GM12873 (cell line): ENCODE results near the gene EEA1.

Source experiments
- TF ChIP-seq, protein P1 (sequence below): IDR thresholded peaks from 2 replicates; pipeline ENCODE4 v1.5.1; 2012; ENCODE audit warnings: low read depth, mild to moderate bottlenecking, moderate library complexity, low read length, control low read depth; ENCODE audit not compliant: insufficient read depth; ENCODE audit errors: missing control alignments

EEA1 gene

DNA sequence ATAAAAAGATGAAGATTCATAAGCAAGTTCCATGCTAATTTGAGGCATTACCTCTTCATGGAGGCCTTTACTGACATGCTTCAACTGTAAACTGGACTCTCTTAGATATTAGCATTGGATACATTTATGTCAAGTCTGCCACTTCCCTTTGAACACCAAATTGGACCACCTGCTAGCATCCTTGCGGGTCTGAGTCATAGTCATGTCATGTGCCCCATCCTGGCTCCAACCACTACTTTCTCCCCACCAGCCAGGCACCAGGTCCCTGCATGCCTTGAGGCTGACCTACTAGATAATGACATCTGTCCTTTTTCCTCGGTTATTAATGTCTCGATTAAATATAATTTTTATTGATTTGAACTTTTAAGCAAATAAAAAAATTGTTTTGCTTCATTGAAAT, 32.9 kb upstream of the EEA1 start:
- TF ChIP-seq, protein P1, sequence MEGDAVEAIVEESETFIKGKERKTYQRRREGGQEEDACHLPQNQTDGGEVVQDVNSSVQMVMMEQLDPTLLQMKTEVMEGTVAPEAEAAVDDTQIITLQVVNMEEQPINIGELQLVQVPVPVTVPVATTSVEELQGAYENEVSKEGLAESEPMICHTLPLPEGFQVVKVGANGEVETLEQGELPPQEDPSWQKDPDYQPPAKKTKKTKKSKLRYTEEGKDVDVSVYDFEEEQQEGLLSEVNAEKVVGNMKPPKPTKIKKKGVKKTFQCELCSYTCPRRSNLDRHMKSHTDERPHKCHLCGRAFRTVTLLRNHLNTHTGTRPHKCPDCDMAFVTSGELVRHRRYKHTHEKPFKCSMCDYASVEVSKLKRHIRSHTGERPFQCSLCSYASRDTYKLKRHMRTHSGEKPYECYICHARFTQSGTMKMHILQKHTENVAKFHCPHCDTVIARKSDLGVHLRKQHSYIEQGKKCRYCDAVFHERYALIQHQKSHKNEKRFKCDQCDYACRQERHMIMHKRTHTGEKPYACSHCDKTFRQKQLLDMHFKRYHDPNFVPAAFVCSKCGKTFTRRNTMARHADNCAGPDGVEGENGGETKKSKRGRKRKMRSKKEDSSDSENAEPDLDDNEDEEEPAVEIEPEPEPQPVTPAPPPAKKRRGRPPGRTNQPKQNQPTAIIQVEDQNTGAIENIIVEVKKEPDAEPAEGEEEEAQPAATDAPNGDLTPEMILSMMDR = no peak

DNA sequence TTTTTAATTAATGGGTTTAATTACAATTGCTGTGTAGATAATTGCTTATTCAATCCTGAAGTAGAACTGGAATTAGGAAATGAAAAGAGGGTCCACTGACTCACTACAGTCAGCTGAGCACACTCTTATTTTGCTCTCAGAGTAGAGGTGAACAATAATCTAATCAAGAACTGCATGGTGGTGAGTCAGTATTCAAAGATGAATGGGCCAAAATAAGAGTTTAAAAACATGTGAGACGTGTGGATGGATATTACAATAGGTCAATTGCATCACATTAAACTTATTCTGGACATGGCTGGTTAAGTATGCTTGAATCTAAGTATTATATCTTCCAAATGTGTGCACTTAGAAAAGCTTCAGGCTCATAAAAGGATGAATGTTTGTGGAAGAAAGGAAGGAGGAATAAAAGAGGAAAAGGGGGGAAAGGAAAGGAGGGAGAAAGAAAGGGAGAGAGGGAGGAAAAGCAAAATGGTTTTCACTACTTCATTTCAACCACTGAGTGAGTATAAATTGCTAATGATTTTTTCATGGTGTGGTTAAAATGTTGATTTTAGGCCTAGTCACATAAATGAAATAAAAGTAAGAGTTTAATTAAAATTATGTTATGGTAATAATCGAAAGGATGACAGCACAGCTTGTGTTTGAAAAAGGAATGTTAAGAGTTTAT, 27.0 kb upstream of the EEA1 start:
- TF ChIP-seq, protein P1 = no peak

DNA sequence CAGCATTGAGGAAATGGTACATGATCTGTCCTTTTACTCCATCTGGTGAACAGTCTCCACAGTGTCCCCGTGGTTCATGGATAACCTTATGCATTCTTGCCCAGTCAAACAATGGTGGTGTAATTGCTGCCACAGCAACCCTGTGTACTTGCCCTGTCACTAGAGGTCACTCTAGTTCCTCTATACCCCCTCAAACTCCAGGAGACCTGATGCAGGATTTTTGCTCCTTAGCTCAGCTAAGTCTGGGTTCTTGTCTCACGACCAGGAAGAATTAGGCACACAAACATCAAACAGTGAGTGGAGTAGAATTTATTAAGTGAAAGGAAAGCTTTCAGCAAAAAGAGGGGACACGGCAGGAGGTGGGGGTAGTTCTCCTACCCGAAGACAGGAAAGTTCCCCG, 24.7 kb upstream of the EEA1 start:
- TF ChIP-seq, protein P1 = peak; percentile 8

DNA sequence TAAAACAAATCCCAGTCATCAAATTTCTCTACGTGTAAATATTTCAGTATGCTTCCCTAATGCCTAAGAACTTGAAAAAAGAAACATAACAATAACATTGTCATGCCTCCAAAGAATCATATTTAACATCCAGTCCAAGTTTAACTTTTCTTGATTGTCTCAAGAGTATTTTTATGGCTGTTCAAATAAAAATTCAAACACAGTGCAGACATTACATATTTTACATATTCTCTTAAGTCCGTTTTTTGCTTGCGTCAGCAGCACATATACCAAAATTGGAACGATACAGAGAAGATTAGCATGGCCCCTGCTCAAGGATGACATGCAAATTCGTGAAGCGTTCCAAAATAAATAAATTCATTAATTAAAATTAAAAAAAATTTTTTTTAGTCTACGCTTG, 23.3 kb upstream of the EEA1 start:
- TF ChIP-seq, protein P1 = no peak

DNA sequence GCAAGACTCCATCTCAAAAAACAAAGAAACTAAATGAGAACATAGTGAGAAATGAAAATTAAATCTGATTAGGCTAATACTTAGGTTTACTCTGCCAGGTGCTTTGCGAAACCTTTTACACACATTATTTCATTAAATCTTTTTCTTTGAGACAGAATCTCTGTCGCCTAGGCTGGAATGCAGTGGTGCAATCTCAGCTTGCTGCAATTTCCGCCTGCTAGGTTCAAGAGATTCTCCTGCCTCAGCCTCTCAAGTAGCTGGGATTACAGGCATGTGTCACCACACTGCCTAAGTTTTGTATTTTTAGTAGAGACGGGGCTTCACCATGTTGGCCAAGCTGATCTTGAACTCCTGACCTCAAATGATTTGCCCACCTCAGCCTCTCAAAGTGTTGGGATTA, 21.9 kb upstream of the EEA1 start:
- TF ChIP-seq, protein P1 = no peak

DNA sequence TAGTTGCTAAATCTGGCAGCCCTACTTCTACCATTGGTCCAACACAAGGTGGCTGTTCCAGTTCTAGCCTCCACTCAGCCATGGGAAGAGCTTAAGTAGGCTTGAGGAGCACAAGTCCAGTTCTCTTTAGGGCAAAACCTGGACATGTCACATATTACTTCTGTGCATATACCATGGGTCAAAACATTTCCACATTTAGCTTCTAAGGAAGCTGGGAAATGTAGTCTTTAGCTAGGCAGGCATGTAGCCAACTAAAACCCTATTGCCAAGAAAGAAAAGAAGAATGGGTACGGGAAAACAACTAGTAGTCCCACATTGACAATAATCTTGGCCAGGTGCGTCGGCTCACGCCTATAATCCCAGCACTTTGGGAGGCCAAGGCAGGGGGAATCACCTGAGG, 20.9 kb upstream of the EEA1 start:
- TF ChIP-seq, protein P1 = no peak

DNA sequence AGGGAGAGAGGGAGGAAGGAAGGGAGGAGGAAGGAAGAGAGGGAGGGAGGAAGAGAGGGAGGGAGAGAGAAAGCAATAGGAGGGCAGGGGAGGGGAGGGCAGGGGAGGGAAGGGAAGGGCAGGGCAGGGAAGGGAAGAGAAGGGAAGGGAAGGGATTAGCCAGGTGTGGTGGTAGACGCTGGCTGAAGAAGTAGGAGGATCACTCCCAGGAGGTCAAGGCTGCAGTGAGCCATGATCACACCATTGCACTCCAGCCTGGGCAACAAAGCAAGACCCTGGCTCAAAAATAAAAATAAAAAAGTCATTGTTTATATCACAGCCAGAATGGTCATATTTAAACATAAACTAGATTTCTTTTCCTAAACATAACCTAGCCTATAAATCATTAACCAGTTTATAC, 20.4 kb upstream of the EEA1 start:
- TF ChIP-seq, protein P1 = no peak
